ENCODE results near the gene FEZ2.

FEZ2 gene

GRCh38 chr2:36597532-36598377, at the start of gene FEZ2:
Gene FEZ2 (minus strand): TSS chr2:36598168. CDS start chr2:36598142, 26 bp downstream.
- intact Hi-C loops (cut with DNase I; ENCODE audit: low total_unique reads): no loop called here
- Histone ChIP-seq H3K27me3 (no peaks in the 10 kb centered on the region), H3K36me3 (no peaks in the 10 kb centered on the region), H3K4me3 (peak within 1 kb of the TSS; percentile 93 to 96), H3K9me3 (no peaks in the 10 kb centered on the region), H3K27ac (peak within 1 kb of the TSS; percentile 90 to 92), H3K4me1 (peaks cover 0 to 27% (median 13%) of the 10 kb centered on the region in 4 donors)
- no peak for TF ChIP-seq CTCF (IDR thresholded peaks at IDR 0.05)
- peak; percentile 65 to 82 for DNase-seq

GRCh38 chr2:36634981-36635597, 37.1 kb upstream of the FEZ2 start:
- H3K9me3 ChIP-seq: no peaks in the 10 kb centered on the region
- no peak for DNase-seq
- intact Hi-C loops (cut with DNase I; ENCODE audit: low total_unique reads): no loop called here

GRCh38 chr2:36633470-36634092, 35.6 kb upstream of the FEZ2 start:
- TF ChIP-seq CTCF (IDR thresholded peaks at IDR 0.05): no peak
- Histone ChIP-seq H3K36me3 (no peaks in the 10 kb centered on the region), H3K9me3 (no peaks in the 10 kb centered on the region), H3K27me3 (no peaks in the 10 kb centered on the region), H3K4me3 (no peak overlapping the region), H3K4me1 (peaks cover 0 to 15% (median 5%) of the 10 kb centered on the region in 4 donors), H3K27ac (no peak overlapping the region)
- no peak for DNase-seq
- intact Hi-C loops (cut with DNase I; ENCODE audit: low total_unique reads): no loop called here

More at GRCh38 chr2:36634981-36635597, 37.1 kb upstream of the FEZ2 start:
- no peak for TF ChIP-seq CTCF (IDR thresholded peaks at IDR 0.05)
- peaks cover 0 to 15% (median 5%) of the 10 kb centered on the region in 4 donors for H3K4me1 ChIP-seq
- no peak overlapping the region for H3K4me3 ChIP-seq
- H3K27ac ChIP-seq: peak overlapping the region in 1 of 2 donors; percentile 15
- H3K36me3 ChIP-seq: no peaks in the 10 kb centered on the region
- no peaks in the 10 kb centered on the region for H3K27me3 ChIP-seq

- no peak for DNase-seq
- intact Hi-C loops (cut with DNase I; ENCODE audit: low total_unique reads): no loop called here
- Histone ChIP-seq H3K27ac (no peak overlapping the region), H3K36me3 (no peaks in the 10 kb centered on the region), H3K4me1 (no peaks in the 10 kb centered on the region), H3K27me3 (no peaks in the 10 kb centered on the region), H3K4me3 (no peak overlapping the region), H3K9me3 (peaks cover 0 to 7% (median 5%) of the 10 kb centered on the region in 3 donors)
- no peak for TF ChIP-seq CTCF (IDR thresholded peaks at IDR 0.05)
Measured at GRCh38 chr2:36626756-36627155, 28.8 kb upstream of the FEZ2 start.

GRCh38 chr2:36626071-36626470, 28.1 kb upstream of the FEZ2 start:
- no peaks in the 10 kb centered on the region for H3K27me3 ChIP-seq

More at GRCh38 chr2:36626071-36626470, 28.1 kb upstream of the FEZ2 start:
- Histone ChIP-seq H3K4me1 (no peaks in the 10 kb centered on the region), H3K4me3 (no peak overlapping the region), H3K36me3 (no peaks in the 10 kb centered on the region), H3K9me3 (peaks cover 0 to 7% (median 5%) of the 10 kb centered on the region in 3 donors), H3K27ac (no peak overlapping the region)
- DNase-seq: no peak
- intact Hi-C loops (cut with DNase I; ENCODE audit: low total_unique reads): no loop called here
- TF ChIP-seq CTCF (IDR thresholded peaks at IDR 0.05): no peak
